ENCODE measurements around the gene SEM1.
"Not testable (repeated sequence)": the region's sequence is repeated elsewhere in the genome, so short reads cannot be mapped to it uniquely, and the experiment has no call there.

The SEM1 gene

GRCh38 chr7:96658022-96658412 lies 51.6 kb downstream of the SEM1 start:
- DNase-seq: no peak

- DNase-seq: no peak
These were observed 52.2 kb downstream of the SEM1 start for GRCh38 chr7:96657347-96658021.

- DNase-seq: no peak
These were observed 53.7 kb downstream of the SEM1 start for GRCh38 chr7:96655956-96656355.

GRCh38 chr7:96654630-96655188 lies 54.9 kb downstream of the SEM1 start:
- DNase-seq: no peak

GRCh38 chr7:96649981-96650380 lies 59.7 kb downstream of the SEM1 start:
- no peak for DNase-seq

GRCh38 chr7:96648784-96649183 lies 60.9 kb downstream of the SEM1 start:
- DNase-seq: no peak

GRCh38 chr7:96647733-96648132 lies 61.9 kb downstream of the SEM1 start:
- DNase-seq: no peak

- DNase-seq: no peak
These were observed 64.6 kb downstream of the SEM1 start for GRCh38 chr7:96645084-96645483.

GRCh38 chr7:96643436-96643835 lies 66.2 kb downstream of the SEM1 start:
- DNase-seq: not testable (repeated sequence)

GRCh38 chr7:96640054-96640453 lies 69.6 kb downstream of the SEM1 start:
- DNase-seq: no peak
